ENCODE results near the gene IRF5.

The IRF5 gene

GRCh38 chr7:128948312-128948973, 10.7 kb downstream of the IRF5 start:
- peaks cover 13% of the 10 kb centered on the region for H3K36me3 ChIP-seq (ENCODE audit: control insufficient read depth, insufficient read depth, low read length)

DNA sequence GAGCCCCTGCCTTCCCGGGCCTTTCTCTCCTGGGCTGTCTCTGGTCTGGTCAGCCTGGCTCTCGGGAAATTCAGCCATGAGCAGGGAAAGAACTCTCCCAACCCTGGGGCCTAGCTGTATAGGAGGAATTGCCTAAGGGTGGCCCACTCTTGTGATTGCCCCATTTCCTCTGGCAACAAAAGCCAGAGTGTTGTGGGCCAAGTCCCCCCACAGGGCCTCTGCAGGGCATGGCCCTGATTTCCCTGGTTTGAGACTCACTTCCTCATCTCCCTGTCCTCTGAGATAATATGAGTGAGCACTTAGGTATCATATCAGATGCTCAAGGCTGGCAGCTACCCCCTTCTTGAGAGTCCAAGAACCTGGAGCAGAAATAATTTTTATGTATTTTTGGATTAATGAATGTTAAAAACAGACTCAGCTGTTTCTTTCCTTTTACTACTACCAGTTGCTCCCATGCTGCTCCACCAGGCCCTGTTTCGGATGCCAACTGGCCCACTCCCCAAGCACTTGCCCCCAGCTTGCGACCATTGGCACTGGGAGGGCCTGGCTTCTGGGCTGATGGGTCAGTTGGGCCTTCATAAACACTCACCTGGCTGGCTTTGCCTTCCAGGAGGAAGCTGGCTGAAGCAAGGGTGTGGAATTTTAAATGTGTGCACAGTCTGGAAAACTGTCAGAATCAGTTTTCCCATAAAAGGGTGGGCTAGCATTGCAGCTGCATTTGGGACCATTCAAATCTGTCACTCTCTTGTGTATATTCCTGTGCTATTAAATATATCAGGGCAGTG, 11.4 kb downstream of the IRF5 start:
- Histone ChIP-seq H3K36me3 (ENCODE audit: control insufficient read depth, insufficient read depth, low read length) (peaks cover 18% of the 10 kb centered on the region), H3K4me1 (ENCODE audit: control insufficient read depth, insufficient read depth, low read length, poor library complexity, severe bottlenecking) (no peaks in the 10 kb centered on the region), H3K9me3 (ENCODE audit: control insufficient read depth, low read length) (no peaks in the 10 kb centered on the region), H3K27ac (ENCODE audit: insufficient read depth, low read length, poor library complexity, severe bottlenecking) (no peak overlapping the region), H3K27me3 (replicated peaks; ENCODE audit: control insufficient read depth, insufficient read depth, low read length, poor library complexity, severe bottlenecking) (no peaks in the 10 kb centered on the region), H3K4me3 (ENCODE audit: insufficient read depth, low read depth, low read length, poor library complexity, severe bottlenecking) (no peak overlapping the region)
- no peak for DNase-seq

More at GRCh38 chr7:128948312-128948973, 10.7 kb downstream of the IRF5 start:
- no peak for DNase-seq
- no peaks in the 10 kb centered on the region for H3K27me3 ChIP-seq (replicated peaks; ENCODE audit: control insufficient read depth, insufficient read depth, low read length, poor library complexity, severe bottlenecking)
- H3K4me1 ChIP-seq (ENCODE audit: control insufficient read depth, insufficient read depth, low read length, poor library complexity, severe bottlenecking), result no peaks in the 10 kb centered on the region
- no peak overlapping the region for H3K4me3 ChIP-seq (ENCODE audit: insufficient read depth, low read depth, low read length, poor library complexity, severe bottlenecking)
- no peak overlapping the region for H3K27ac ChIP-seq (ENCODE audit: insufficient read depth, low read length, poor library complexity, severe bottlenecking)
- no peaks in the 10 kb centered on the region for H3K9me3 ChIP-seq (ENCODE audit: control insufficient read depth, low read length)

GRCh38 chr7:128951296-128951695, 13.6 kb downstream of the IRF5 start:
- no peaks in the 10 kb centered on the region for H3K27me3 ChIP-seq (replicated peaks; ENCODE audit: control insufficient read depth, insufficient read depth, low read length, poor library complexity, severe bottlenecking)
- DNase-seq, result no peak
- no peak overlapping the region for H3K27ac ChIP-seq (ENCODE audit: insufficient read depth, low read length, poor library complexity, severe bottlenecking)
- H3K4me3 ChIP-seq (ENCODE audit: insufficient read depth, low read depth, low read length, poor library complexity, severe bottlenecking), result no peak overlapping the region
- no peaks in the 10 kb centered on the region for H3K4me1 ChIP-seq (ENCODE audit: control insufficient read depth, insufficient read depth, low read length, poor library complexity, severe bottlenecking)
- no peaks in the 10 kb centered on the region for H3K9me3 ChIP-seq (ENCODE audit: control insufficient read depth, low read length)
- peaks cover 36% of the 10 kb centered on the region for H3K36me3 ChIP-seq (ENCODE audit: control insufficient read depth, insufficient read depth, low read length)

DNA sequence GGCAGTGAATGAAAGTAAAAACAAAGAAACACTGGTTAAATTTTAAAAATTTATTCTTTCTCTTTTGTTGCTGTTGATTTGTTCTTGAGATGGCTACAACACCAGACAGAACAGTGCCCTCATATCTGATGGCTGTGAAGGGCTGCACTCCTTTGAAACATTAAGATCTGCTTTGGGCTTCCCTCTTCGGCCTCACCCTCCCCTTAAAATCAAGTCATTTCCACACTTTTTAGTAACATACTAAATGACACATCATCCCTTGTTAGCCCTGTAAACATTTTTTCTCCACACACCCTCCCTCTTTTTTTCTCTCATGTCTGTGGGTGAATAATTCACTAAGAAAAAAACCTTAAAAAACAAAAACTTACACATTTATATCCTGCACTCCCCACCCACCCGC, 16.4 kb downstream of the IRF5 start:
- Histone ChIP-seq H3K36me3 (ENCODE audit: control insufficient read depth, insufficient read depth, low read length) (peaks cover 35% of the 10 kb centered on the region), H3K27ac (ENCODE audit: insufficient read depth, low read length, poor library complexity, severe bottlenecking) (no peak overlapping the region), H3K27me3 (replicated peaks; ENCODE audit: control insufficient read depth, insufficient read depth, low read length, poor library complexity, severe bottlenecking) (no peaks in the 10 kb centered on the region), H3K4me1 (ENCODE audit: control insufficient read depth, insufficient read depth, low read length, poor library complexity, severe bottlenecking) (no peaks in the 10 kb centered on the region), H3K9me3 (ENCODE audit: control insufficient read depth, low read length) (no peaks in the 10 kb centered on the region), H3K4me3 (ENCODE audit: insufficient read depth, low read depth, low read length, poor library complexity, severe bottlenecking) (no peak overlapping the region)
- no peak for DNase-seq

- no peaks in the 10 kb centered on the region for H3K4me1 ChIP-seq (ENCODE audit: control insufficient read depth, insufficient read depth, low read length, poor library complexity, severe bottlenecking)
- H3K36me3 ChIP-seq (ENCODE audit: control insufficient read depth, insufficient read depth, low read length), result peaks cover 31% of the 10 kb centered on the region
- no peak overlapping the region for H3K4me3 ChIP-seq (ENCODE audit: insufficient read depth, low read depth, low read length, poor library complexity, severe bottlenecking)
- no peaks in the 10 kb centered on the region for H3K27me3 ChIP-seq (replicated peaks; ENCODE audit: control insufficient read depth, insufficient read depth, low read length, poor library complexity, severe bottlenecking)
- no peak for DNase-seq
- H3K27ac ChIP-seq (ENCODE audit: insufficient read depth, low read length, poor library complexity, severe bottlenecking), result no peak overlapping the region
- H3K9me3 ChIP-seq (ENCODE audit: control insufficient read depth, low read length), result no peaks in the 10 kb centered on the region
Observed at GRCh38 chr7:128954830-128955802, 17.4 kb downstream of the IRF5 start.

GRCh38 chr7:128955981-128956380, 18.3 kb downstream of the IRF5 start:
- H3K4me1 ChIP-seq (ENCODE audit: control insufficient read depth, insufficient read depth, low read length, poor library complexity, severe bottlenecking), result no peaks in the 10 kb centered on the region
- no peaks in the 10 kb centered on the region for H3K9me3 ChIP-seq (ENCODE audit: control insufficient read depth, low read length)
- no peak for DNase-seq
- H3K36me3 ChIP-seq (ENCODE audit: control insufficient read depth, insufficient read depth, low read length), result peaks cover 31% of the 10 kb centered on the region
- H3K27ac ChIP-seq (ENCODE audit: insufficient read depth, low read length, poor library complexity, severe bottlenecking), result no peak overlapping the region
- H3K4me3 ChIP-seq (ENCODE audit: insufficient read depth, low read depth, low read length, poor library complexity, severe bottlenecking), result no peak overlapping the region
- H3K27me3 ChIP-seq (replicated peaks; ENCODE audit: control insufficient read depth, insufficient read depth, low read length, poor library complexity, severe bottlenecking), result no peaks in the 10 kb centered on the region

- Histone ChIP-seq H3K4me3 (ENCODE audit: insufficient read depth, low read depth, low read length, poor library complexity, severe bottlenecking) (no peak overlapping the region), H3K27ac (ENCODE audit: insufficient read depth, low read length, poor library complexity, severe bottlenecking) (no peak overlapping the region), H3K36me3 (ENCODE audit: control insufficient read depth, insufficient read depth, low read length) (peaks cover 26% of the 10 kb centered on the region), H3K4me1 (ENCODE audit: control insufficient read depth, insufficient read depth, low read length, poor library complexity, severe bottlenecking) (peaks cover 3% of the 10 kb centered on the region), H3K9me3 (ENCODE audit: control insufficient read depth, low read length) (no peaks in the 10 kb centered on the region), H3K27me3 (replicated peaks; ENCODE audit: control insufficient read depth, insufficient read depth, low read length, poor library complexity, severe bottlenecking) (no peaks in the 10 kb centered on the region)
- DNase-seq, result no peak
Observed at GRCh38 chr7:128959296-128959695, 21.6 kb downstream of the IRF5 start.

DNA sequence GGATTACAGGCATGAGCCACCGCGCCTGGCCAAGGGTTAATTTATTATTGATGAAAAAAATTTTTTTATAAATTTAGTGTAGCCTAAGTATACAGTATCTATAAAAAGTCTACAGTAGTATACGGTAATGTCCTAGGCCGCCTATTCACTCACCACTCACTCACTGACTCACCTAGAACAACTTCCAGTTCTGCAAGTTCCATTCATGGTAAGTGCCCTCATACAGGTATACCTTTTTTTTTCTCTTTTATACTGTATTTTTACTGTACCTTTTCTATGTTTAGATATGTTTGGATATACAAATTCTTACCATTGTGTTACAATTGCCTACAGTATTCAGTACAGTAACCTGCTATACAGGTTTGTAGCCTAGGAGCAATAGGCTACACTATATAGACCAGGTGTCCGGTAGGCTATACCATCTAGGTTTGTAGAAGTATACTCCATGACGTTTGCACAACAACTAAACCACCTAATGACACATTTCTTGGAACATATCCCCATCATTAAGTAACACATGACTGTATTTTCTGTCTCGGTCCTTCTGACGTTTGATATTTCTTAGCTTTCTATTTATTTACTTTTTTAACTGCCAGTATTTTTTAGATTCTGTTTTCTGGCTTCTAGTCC, 23.4 kb downstream of the IRF5 start:
- peaks cover 3% of the 10 kb centered on the region for H3K4me1 ChIP-seq (ENCODE audit: control insufficient read depth, insufficient read depth, low read length, poor library complexity, severe bottlenecking)
- H3K36me3 ChIP-seq (ENCODE audit: control insufficient read depth, insufficient read depth, low read length), result peaks cover 21% of the 10 kb centered on the region
- no peak overlapping the region for H3K27ac ChIP-seq (ENCODE audit: insufficient read depth, low read length, poor library complexity, severe bottlenecking)
- H3K4me3 ChIP-seq (ENCODE audit: insufficient read depth, low read depth, low read length, poor library complexity, severe bottlenecking), result no peak overlapping the region
- no peak for DNase-seq
- H3K27me3 ChIP-seq (replicated peaks; ENCODE audit: control insufficient read depth, insufficient read depth, low read length, poor library complexity, severe bottlenecking), result no peaks in the 10 kb centered on the region
- H3K9me3 ChIP-seq (ENCODE audit: control insufficient read depth, low read length), result no peaks in the 10 kb centered on the region

DNA sequence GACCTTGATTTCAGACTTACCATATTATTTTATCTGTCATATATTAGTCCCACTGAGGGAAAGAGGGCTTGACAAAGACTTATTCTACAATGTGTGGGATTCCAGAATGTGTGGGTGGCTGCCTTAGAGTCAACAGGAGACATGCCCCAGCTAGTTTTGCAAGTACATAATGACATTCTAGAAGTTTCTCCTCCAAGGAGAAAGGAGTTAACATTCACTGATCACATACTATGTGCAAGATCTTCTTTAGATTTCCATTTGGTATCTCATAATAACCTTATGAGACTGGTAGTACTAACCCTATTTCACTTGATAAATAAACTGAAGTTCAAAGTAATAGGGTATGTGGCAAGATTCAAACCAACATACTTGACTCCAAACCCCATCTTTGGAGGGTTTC, 25.2 kb downstream of the IRF5 start:
- Histone ChIP-seq H3K9me3 (ENCODE audit: control insufficient read depth, low read length) (no peaks in the 10 kb centered on the region), H3K4me3 (ENCODE audit: insufficient read depth, low read depth, low read length, poor library complexity, severe bottlenecking) (no peak overlapping the region), H3K27ac (ENCODE audit: insufficient read depth, low read length, poor library complexity, severe bottlenecking) (no peak overlapping the region), H3K27me3 (replicated peaks; ENCODE audit: control insufficient read depth, insufficient read depth, low read length, poor library complexity, severe bottlenecking) (no peaks in the 10 kb centered on the region), H3K36me3 (ENCODE audit: control insufficient read depth, insufficient read depth, low read length) (peaks cover 26% of the 10 kb centered on the region), H3K4me1 (ENCODE audit: control insufficient read depth, insufficient read depth, low read length, poor library complexity, severe bottlenecking) (peaks cover 3% of the 10 kb centered on the region)
- DNase-seq, result no peak

Measured in effector memory CD4-positive, alpha-beta T cell (primary cell).